LoVo (cell line): Measurements from ENCODE around the gene RAP1GDS1.
A peak's percentile ranks its signal among the peaks of the same experiment; 100 is the strongest.

ENCODE experiments used
- DNase-seq: peaks from one replicate; pipeline ENCODE4 v3.0.0-alpha.2; 2016; ENCODE audit warnings: low spot score

RAP1GDS1 gene, protein sequence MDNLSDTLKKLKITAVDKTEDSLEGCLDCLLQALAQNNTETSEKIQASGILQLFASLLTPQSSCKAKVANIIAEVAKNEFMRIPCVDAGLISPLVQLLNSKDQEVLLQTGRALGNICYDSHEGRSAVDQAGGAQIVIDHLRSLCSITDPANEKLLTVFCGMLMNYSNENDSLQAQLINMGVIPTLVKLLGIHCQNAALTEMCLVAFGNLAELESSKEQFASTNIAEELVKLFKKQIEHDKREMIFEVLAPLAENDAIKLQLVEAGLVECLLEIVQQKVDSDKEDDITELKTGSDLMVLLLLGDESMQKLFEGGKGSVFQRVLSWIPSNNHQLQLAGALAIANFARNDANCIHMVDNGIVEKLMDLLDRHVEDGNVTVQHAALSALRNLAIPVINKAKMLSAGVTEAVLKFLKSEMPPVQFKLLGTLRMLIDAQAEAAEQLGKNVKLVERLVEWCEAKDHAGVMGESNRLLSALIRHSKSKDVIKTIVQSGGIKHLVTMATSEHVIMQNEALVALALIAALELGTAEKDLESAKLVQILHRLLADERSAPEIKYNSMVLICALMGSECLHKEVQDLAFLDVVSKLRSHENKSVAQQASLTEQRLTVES

DNA sequence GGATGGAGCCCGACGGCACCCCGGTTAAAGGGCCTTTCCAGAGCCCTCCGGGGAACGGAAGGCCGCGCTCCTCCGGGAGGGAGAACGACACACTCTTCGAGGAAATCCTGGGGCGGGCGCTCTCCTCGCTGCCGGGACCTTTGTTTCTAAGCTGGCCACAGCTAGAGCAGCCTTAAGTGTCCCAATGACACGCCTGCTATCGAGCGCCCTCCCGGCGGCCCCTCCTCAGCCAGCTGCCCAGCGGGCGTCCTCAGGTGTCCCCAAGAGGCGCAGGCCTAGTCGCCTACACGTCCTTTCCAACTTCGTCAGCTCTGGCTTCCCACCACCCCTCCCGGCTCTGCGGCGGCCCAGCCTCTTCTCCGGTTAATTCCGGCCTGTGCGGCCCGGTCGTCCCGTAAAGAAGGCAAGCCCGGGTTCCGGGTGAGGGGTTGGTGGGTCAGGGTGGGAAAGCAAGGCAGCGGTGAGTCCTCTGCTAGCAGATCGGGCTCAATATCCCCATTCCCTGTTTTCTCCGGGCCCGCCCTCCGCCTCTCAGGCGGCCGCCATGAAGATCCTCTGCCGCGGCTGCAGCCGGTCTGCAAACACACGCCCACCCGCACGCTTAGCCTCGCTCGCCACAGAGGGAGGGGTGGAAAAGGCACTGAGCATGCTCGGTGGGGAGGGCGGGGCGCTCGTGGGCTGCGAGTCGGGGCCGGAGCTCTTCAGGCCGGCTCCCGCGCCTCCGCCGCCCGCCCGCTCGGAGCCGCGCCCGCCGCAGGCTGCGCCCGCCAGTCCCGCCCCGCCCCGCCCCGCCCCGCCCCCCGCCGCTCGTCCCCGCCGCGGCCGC is at the start of gene RAP1GDS1:
TSS of gene RAP1GDS1 (plus strand) at position 806 of the 826 bp plus-strand sequence. CDS start 182 bp downstream, outside the sequence.
- DNase-seq = peak; percentile 93

DNA sequence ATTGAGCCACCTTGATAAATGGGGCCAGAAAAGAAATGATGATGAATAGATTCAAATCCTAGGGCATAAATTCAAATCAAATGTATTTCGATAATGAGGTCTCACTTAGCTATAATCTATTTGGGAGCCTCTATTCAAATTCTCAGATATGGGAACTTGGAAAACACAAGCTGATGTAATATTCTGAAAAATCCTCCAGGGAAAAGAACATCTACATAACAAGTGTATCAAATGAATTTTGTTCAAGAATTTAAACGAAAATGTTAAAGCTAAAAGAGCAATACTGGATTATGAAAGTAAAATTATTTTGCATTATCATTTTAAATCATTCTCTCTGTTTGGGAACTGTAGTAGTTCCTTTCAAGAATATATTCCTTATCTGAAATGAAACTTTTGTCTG is 38.9 kb upstream of the RAP1GDS1 start:
- DNase-seq = no peak

DNA sequence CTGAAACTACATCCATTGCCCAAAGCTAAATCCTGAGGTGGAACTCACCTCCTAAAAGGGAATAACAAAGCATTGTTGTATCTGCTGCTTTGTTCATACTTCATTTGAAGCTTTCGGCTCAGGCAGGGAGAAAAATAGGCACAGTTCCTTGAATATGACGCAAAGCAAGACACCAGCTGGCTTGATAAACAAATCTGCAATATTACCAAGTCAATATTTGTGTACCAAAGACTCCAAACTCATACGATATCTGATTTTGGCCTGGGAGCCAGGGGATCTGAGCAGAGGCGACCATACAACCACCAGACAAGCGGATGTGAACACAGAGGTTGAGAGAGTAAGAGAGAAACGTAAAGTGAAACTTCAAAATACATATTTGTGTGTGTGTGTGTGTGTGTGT is 34.8 kb upstream of the RAP1GDS1 start:
- DNase-seq = no peak

DNA sequence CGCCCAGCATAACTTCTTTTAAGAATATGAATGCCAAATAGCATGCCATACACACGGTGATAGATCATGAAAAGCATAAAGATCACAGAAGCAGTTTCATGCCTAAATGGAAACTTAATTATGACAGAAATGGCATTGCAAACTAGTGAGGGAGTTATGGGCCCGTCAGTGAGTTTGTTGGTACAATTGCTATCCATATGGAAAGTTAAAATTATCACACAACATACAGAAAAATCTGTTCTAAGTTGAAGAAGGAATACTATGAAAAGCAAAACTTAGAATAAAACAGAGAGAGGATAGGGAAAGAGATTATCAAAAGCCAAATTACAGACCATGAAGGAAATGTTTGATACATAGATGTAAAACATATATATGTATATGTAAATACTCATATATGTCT is 30.2 kb upstream of the RAP1GDS1 start:
- DNase-seq = no peak

DNA sequence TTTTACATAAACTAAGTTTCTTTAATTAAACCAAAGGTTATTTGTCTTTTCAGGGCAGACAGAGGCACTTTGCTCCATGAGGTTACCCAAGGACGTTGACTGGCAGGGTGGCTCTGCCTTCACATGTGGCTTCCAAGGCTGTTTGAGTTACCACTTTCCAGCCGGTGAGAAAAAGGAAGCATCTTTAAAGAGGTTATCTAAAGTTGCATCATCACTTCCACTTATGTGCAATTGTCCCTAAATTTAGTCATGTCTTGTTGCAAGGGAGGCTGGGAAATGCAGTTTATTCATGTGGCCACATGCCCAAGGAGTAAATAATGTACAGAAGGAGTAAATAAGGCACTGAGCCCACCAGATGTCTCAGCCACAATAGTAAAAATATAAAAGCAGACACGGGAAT is 29.0 kb upstream of the RAP1GDS1 start:
- DNase-seq = no peak

DNA sequence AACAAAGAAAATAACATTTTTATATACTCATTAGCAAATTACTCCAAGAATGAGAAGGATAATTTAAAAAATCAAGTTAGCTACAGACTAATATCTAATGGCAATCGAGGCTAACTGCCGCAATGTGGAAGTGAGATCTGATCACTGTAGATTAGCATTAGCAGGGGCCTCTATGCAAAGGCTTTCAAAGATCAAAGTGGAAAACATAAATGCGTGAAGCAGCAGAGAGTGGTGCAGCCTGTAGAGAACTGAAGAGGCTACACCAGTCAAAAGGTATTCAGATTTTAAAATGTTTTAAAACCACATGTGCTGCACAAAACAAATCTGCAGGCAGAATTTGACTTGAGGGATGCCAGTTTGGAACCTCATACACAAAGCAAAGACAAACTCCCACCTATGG is 24.0 kb upstream of the RAP1GDS1 start:
- DNase-seq = no peak

DNA sequence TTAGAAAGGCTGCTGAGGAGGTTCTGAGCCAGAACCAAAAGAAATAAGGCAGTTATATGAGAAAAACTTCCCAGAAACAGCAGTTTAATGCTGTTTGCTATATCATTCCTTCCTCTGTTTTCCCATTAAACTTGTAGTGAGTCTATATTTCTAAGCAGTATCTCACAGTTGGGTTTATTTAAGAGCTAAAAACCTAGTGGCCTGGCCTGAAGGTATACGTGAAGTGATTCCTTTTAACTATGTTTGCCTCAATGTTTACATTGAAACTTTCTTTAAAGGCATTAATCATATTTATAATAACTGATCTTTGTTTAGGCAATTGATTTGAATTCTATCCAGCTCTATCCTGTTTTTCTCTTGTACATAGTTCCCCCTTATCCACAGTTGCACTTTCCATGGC is 19.1 kb upstream of the RAP1GDS1 start:
- DNase-seq = no peak

DNA sequence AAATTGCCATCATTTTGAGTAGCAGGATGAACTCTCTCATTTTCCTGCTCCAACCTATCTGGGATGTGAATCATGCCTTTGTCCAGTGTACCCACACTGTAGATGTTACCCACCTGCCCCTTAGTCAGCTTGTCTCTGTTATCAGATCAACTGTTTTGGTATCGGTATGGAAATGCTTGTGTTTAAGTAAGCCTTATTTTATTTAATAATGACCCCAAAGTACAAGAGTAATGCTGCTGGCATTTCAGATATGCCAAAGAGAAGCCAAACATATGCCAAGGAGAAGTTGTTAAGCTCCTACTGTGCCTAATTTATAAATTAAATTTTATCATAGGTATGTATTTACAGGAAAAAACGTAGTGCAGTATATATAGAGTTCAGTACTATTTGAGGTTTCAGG is 18.6 kb upstream of the RAP1GDS1 start:
- DNase-seq = no peak

DNA sequence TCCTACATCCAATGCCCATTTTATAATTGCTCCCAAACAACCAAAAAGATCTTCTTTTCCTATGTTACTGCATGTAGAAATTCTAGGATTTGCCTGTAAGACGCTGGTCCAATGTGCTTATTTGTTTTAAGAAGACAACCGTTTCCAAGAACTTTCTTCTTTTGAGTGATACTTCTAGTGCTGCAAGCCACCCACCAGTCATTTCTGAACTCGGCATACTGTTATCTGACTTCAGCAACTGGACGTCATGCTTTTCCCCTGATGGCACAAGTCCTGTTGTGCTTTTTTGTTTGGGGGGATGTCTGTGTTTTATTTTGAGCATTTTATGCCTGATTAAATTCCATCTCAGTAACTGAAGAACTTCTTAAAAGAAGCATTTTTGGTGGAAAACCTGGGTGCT is 16.0 kb upstream of the RAP1GDS1 start:
- no peak for DNase-seq

DNA sequence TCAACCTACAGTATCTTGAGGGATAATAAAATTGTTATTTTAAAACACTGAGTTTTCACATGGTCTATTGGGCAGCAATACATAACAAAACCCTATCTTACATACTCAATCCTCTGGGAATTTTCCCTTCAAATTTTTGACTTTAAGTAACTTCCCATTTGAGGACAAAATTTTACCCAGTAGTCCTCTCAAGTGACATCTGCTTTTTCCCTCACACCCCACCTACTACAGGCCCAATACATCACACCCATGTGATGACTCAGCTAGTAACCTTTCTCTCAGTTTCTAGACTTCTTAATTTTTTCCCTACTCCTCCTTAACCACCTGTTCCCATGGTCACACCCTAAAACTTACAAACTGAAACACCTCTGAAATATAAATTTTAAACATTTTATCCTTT is 12.2 kb upstream of the RAP1GDS1 start:
- DNase-seq = no peak

DNA sequence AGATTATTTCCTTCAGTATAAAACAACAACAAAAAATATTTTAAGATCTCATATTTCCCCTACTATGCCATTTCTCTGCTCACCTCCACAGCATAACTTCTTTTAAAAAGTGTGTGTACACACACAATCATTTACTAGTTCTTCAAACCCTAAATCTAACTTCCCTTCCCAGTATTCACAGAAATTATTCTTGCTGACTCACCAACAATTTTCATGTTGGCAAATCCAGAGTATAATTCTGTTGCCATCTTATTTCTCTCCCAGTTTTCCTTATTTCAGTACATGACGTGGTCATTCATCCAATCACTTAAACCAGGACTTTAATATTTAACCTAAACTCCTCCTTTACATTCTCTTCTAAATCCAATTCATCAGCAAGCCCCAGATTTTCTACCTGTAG is 11.4 kb upstream of the RAP1GDS1 start:
- no peak for DNase-seq

DNA sequence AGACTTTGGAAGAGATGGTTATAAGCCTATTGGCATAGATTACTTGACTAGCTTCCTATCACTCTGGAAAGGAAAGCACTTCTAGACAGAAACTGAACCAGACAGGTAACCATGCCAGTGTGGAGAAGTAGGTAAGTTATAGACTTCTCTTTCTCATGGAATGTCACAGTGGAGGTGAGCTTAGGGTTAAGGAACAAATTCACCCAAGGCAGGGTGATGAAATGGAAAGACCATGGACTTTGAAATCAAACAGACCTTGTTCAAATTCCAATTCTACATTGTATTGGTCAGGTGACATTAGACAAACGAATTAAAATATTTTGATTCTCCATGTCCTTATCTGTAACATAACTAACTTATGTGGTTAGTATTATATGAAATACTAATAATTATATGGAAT is 7.7 kb upstream of the RAP1GDS1 start:
- no peak for DNase-seq

DNA sequence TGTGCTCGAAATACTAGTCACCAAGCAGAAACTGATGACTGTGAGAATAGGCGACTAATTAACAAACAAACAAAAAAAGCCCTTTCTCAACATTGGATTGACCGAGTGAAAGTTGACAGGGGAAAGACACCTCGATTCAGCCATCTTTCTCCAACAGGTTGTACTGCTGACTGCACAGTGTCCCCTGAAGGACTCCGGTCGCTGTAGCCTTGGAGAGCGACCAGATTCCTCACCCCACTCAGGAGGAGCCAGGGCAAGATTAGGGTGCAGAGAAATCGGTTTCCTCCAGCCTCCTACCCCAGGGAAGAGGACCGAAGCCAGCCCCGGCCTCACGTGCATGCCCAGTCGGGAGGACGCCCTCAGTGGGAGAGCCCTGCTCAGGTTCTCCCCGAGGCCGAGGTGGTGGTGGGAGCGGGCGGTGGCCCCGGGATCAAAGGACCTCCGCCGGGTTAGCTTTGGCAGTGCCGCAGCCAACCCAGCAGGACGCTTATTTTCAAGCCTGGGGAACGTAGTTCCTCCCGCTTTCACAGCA is 1.1 kb upstream of the RAP1GDS1 start:
- peak; percentile 38 for DNase-seq

DNA sequence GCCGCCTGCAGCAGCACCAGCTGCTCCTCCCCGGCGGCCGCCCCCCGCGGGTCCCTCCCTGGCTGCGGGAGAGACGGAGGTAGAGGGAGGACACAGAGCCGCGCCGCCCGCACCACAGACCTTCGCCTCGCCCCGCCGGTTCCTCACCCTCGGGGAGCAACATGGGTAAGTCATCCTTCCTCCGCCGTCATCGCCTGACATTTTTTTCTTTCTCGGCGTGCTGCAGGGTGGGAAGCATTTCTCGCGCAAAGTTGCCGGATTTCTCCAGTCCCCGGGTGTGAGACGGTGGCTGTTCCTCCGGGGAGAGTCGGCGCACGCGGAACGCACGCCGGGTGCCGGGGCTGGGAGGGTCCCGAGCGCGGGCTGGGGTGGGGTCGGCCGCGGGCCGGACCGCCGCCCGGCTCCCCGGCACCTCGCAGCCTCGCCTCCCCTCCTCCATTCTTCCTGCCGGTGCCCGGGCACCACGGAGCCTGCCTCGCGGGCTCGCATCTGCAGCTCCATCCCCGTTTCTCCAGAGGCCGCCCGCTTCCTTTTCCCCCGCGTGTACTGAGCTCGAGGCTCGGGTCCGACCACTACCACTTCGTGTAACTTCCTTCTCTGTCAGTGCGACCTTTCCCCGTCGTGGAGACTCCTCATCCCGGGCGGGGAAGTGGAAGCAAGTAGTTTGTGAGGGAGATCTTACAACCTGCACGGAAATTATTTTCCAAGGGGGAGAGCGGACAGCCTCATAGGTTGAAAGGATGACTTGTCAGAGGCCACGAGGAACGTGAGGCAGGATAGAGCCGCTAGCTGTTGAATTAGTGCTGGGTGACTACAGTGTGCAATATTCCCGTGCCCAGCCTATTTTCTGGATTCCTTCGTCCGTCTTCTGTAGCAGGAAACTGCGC is 464 bp downstream of the RAP1GDS1 start:
- DNase-seq = peak; percentile 36

DNA sequence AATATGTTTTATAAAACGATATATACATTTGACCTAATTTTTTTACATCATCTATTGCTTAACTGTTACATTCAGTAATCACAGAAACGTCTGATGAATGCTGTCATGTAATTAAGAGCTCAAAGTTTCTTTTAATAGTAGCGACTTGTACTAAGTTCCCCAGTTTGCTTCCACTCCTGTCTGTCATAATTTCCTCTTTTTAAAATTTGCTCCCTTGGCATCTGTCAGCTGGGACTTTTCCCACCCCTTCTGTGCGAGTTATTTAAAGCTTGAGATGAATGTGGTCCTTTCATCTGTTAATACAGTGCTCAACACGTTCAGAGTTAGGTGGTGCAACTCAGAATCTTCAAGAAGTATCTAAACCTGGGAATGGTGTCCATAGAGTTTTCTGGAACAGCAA is 1.2 kb downstream of the RAP1GDS1 start:
- no peak for DNase-seq

DNA sequence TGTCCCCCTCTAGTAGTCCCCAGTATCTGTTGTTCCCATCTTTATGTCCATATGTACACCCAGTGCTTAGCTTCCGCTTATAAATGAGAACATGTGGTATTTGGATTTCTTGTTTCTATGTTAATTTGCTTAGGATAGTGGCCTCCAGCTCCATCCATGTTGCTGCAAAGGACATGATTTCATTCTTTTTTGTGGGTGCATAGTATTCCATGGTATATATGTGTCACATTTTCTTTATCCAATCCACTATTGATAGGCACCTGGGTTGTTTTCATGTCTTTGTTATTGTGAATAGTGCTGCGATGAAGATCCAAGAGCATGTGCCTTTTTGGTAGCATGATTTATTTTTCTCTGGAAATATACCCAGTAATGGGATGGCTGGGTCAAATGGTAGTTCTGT is 6.3 kb downstream of the RAP1GDS1 start:
- DNase-seq = no peak

DNA sequence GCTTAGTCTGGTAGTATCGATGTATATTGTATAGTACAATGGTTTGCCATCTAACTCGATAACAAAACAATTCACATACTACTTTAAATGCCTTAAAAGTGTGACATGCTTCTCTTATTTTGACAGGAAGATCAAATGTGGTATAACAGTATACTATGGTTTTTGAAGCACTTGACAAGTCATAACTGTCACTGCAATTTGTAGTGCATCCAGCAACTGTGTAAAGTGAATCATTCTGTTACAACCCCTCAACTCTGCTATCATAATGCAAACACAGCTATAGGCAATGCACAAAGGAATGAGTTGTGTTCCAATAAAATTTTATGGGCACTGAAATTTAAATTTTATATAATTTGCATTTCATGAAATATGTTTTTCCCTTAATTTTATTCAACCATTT is 14.0 kb downstream of the RAP1GDS1 start:
- DNase-seq = no peak

DNA sequence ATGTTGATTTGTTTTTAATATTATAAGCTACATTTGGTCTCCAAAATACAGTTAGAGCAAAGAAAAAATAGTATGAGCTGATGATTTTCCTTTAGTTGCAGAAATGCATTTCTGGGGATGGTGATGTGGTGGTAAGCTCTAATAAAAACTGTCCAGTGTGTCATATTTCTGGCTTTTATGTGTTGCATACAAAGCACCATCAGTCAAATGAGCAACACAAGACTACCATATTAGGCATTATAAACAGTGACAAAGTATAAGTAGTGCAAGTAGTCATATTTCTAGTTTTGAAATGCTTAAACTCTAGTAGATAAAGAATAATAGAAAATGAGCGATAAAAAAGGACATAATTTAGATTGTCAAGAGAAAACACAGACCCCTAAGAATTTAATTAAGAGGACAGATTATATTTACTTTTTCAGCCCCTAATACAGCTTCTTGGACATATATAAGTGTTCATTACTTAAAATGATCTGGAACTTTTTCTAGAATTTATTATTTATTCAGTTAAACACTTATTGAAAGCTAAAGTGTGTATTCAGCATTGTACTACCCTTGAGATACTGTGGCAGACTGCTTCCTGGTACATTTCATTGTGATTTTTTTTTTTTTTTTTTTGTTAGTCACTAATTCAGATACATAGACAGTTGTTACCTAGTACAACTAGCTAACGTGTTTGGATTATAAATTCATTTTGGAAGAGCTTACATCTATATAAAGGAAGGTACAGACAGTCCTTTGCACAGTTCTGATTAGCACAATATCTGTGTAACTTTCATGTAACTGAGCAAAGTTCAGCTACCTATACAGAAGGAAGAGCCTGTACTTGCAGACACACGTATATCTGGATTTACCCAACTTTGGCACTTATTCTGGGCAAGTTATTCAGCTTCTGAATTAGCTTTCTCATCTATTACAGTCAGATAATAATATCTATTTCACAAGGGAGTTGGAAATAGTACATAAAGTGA is 22.3 kb downstream of the RAP1GDS1 start:
- no peak for DNase-seq

DNA sequence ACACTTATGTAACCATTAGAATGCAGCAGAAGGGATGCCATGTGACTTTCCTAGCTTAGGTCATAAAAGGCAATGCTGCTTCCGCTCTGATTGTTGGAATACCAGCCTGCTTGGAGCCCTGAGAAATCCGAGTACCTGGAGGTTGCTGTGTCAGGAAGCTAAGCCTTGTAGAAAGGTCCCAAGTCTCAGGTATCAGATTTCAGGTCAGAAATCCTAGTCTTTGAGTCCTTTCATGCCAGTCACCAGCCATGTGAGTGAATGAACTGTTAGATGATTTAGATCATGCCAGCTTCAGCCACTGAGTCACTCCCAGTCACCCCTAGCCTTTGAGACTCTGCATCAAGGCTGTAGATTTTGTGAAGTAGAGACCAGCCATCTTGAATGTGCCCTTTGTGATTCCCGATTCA is 23.5 kb downstream of the RAP1GDS1 start:
- peak; percentile 4 for DNase-seq

DNA sequence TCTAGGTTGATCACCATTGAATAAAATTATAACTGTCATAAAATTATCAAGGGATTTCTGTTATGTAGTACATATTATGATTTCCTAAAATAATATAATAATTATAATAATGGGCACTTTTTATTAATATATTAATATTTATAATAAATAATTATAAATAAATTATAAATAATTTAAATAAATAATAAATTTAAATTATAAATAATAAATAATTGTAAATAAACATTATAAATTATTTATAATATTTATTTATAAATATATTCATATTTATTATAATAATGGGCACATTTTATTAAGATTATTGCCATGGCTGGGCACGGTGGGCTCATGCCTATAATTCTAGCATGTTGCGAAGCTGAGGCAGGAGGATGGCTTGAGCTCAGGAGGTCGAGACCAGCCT is 24.5 kb downstream of the RAP1GDS1 start:
- DNase-seq = no peak
